Activated CD4-positive, alpha-beta T cell treated with anti-CD3 and anti-CD28 coated beads, Interleukin-2, Interleukin-6, amounts not matched to agents 100 ng/mL and 50 ng/mL, durations not matched to agents 16 hours and 8 hours (primary cell): ENCODE measurements around the gene OLFM2.
A peak's percentile ranks its signal among the peaks of the same experiment; 100 is the strongest.
"Not testable (repeated sequence)": the region's sequence is repeated elsewhere in the genome, so short reads cannot be mapped to it uniquely, and the experiment has no call there.

Experiments
- DNase-seq: peaks from one replicate; pipeline ENCODE4 v3.0.0-alpha.2; 2020

The OLFM2 gene

DNA sequence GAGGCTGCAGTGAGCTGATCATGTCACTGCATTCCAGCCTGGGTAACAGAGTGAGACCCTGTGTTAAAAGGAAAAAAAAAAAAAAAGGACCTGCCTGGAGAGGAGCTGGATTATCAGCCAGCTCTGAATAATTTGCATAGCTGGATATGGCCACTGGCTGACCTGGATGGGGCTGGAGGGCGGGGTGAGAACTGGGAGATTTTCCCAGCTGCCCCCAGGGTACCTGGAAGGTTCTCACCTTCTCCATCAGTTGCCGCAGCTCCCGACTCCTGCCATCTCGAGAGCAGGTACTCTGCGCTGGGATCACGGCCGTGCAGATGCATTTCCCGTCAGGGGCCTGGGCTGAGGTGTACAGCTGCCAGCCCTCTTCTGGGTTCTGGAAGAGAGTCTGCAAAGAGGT is 75.9 kb downstream of the OLFM2 start:
- DNase-seq: no peak

- DNase-seq: no peak
Observed at GRCh38 chr19:9858766-9859165, 77.5 kb downstream of the OLFM2 start.

DNA sequence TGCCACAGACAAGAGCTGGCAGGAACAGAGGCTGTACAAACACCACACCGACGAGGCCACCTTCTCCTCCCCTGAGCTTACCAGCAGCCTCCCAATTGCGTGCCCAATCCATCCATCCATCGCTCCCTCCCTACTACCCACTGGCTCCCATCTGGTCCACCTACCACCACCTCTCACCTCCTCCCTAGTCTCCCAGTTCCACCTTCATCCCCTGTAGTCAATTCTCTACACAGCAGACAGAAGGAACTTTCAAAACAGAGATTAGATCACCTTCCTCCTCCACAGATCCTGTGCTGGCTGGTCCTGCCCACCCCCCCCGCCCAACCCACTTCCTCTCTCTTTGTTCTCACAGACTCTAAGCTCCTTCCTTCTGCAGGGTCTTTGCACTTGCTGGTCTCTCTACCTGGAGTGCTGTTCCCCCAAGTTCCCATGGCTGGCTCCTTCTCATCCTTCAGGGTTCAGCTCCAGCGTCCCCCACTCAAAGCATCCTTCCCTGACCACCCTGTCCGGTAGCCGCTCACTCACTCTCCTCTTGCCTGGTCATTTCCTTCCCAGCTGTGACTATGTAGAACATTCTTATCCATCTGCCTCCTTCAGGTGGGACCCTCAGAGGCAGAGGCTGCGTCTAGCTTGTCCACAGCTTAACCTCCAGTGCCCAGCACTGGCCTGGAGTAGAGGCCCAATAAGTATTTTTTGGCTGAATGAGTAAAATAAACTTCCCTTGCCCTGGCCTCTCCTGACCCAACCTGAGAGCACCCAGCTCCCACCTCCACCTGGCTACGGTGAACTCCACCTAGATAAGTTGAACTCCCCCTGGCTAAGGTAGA is 78.2 kb downstream of the OLFM2 start:
- DNase-seq: peak; percentile 26

- DNase-seq: no peak
Observed at GRCh38 chr19:9857076-9857721, 79.1 kb downstream of the OLFM2 start.

DNA sequence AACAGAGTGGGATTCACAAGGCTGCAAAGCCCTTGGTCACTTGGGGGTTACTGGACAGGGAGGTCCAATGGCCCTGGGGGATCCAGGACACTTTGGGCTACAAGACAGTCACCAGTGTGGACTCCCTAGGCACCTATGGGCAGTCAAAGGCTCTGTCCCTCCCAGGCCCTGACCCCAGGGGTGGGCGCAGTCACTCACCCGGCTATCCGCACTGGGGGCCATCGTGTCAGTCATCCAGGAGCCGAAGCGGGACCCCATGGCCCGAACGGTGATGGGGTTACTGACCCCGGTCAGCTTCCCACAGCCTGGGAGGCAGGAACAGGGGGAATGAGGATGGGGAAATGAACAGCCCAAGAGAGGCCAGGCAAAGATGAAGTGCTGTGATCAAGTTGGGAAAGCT is 79.7 kb downstream of the OLFM2 start:
- DNase-seq: no peak

DNA sequence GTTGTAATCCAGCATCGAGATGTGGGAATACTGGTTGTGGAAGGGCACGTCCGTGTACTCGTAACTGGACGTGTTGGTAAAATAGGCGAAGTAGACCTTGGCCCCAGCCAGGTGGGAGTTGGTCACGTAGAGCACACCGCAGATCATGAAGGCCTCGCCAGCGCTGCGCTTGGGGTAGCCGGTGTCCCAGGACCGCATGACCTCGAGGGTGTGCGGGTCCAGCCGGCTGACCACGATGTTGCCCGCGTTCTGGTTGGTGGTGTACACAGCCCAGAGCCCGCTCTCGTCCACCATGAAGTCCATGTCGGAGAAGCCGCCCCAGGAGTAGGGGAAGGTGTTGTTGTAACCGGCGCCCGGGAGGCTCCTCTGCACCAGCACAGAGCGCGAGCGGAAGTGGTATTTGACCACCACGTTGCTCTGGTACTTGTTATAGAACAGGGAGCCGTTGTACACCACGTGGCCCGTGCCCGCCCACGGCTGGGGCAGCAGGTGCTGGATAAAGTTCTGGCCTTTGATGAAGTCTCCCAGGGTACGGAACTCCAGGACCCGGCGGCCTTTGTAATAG is 82.0 kb downstream of the OLFM2 start:
- DNase-seq: no peak

GRCh38 chr19:9850235-9850959 is 85.9 kb downstream of the OLFM2 start:
- DNase-seq: no peak

- DNase-seq: no peak
Observed at GRCh38 chr19:9849791-9850190, 86.5 kb downstream of the OLFM2 start.

GRCh38 chr19:9848762-9849161 is 87.6 kb downstream of the OLFM2 start:
- DNase-seq: no peak

DNA sequence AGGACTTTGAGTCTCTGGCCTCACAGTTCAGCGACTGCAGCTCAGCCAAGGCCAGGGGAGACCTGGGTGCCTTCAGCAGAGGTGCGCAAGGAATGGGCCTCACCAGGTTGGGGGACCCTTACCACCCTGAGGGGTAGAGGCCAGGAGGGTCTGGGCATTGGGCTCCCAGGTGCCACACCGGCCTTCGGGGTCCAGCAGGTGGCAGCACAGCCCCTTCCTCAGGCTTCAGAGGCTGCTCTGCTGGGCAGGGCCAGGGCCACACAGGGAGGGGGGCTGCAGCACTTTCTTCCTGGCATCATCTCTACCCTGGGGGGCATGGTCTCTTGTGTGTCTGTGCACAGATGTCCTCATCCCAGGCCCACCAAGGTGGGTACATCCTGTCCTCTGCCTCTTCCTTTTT is 88.3 kb downstream of the OLFM2 start:
- DNase-seq: peak; percentile 13

DNA sequence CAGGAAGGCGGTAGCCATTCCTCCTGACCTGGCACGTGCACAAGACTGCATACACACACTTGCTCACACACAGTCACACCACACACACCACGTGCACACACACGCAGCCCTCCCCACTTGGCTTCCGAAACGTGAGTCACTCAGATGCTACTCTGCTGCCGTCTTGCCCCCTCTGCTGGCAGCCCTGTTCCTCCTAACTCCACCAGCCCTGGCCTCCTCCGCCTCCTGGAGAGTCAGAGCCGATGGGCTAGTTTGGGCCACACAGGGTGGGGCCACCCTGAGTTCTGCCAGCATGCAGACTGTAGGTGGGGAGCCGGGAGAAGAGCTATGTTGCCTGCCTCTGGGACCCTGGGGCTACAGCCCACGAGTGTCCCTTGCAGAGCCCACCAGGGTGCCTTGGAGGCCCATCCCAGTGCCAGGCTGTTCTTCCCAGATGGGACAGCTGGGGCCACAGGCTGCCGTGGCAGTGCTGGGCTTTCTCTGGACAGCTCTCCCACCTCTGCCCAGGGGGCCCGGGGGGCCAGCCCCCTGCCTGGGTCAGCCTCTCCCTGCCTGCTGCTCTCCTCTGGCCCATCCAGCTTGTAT is 89.1 kb downstream of the OLFM2 start:
- DNase-seq: peak; percentile 43

- DNase-seq: not testable (repeated sequence)
Observed at GRCh38 chr19:9843626-9844273, 92.6 kb downstream of the OLFM2 start.

- no peak for DNase-seq
Observed at GRCh38 chr19:9842834-9843625, 93.3 kb downstream of the OLFM2 start.

DNA sequence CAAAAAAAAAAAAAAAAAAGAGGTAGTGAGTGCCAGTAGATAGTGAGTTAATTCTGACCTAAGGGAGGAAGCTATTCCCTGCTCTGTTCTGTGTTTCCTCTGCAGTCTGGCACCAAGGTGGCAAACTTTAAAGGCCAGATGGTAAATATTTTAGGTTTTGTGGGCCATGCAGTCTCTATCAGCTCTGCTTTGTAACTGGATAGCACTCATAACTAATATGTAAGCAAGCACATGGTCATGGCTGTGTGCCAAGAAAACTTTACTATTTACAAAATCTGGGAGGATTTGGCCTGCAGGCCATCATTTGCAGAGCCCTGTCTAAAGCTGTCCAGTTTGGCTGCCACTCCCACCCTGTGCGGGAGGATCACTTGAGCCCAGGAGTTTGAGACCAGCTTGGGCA is 96.9 kb downstream of the OLFM2 start:
- DNase-seq: no peak

- DNase-seq: no peak
Observed at GRCh38 chr19:9838324-9838723, 98.0 kb downstream of the OLFM2 start.

DNA sequence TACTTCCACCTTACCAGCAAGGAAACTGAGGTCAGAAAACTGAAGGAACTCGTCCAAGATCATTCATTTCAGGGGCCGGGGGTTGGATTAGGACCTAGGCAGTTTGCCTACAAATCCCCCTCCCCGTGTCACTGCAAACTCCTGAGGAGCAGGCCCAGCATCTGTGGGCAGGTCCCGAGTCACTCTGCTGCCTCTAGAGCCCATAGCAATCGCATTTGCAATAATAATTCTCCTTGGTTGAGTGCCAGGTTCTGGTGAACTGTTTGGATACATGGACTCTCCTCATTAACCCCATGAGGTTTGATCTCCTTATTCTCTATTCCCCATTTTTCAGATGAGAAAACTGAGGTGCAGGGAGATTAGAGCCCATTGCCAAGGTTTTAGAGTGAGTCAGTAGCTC is 100.3 kb downstream of the OLFM2 start:
- no peak for DNase-seq

DNA sequence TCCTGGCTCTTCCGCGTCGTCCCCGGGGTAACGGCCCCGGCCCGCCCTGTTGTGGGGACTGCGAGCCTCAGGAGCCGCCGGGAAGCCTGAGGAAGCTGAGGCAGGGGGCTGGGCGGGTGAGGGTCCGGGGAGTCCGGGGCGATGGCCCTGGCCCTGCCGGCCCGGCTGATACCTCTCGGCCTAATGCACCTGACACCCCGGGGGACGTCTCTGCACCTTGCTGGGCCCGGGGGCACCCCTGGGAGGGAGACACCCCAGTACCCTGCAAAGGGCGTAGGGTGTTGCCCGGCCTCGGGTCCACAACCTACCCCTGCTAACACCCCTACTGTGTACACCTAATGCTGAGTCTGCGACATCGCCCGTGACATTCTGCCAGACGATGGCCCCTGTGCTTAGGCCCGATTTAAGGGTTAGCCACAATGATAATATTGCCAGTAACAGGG is 100.8 kb downstream of the OLFM2 start:
- no peak for DNase-seq

DNA sequence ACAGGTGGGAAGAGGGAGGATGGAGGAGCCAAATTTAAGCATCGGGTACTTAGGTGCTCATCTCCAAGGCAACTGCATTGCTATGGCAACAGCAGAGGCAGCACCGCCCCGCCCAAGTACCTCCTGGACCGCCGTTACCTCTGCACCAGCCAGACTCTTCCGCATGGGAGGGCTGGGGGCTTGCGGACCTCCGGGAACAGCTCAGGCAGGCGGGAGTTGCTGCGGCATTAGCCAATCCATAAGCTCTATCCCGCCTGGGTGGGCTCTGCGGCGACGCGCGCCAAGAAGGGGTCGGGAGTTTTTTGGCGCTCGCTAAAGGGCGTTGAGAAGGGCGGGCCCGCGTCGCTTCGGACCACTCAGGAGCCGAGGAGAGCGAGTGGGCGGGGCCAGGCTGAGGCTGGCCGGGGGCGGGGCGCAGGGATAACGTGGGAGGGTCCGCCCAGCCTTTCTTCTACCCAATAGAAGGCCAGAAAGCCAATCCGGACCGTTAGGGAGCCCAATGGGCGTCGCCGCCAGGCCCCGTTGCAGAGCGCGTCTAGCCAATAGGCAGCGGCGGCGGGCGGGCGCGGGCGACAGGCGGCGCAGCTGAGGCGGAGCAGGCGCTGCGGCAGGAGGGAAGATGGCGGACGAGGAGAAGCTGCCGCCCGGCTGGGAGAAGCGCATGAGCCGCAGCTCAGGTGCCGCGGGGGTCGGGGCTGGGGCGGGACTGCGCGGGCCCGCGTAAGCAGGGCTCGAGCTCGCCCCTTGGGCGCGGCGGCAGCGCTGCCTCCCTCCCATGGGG is 101.4 kb downstream of the OLFM2 start, which contains the start of gene PIN1:
Gene PIN1 (plus strand): TSS at position 593 of the 781 bp plus-strand sequence. CDS start 27 bp downstream, at position 620.
- DNase-seq: peak; percentile 99

DNA sequence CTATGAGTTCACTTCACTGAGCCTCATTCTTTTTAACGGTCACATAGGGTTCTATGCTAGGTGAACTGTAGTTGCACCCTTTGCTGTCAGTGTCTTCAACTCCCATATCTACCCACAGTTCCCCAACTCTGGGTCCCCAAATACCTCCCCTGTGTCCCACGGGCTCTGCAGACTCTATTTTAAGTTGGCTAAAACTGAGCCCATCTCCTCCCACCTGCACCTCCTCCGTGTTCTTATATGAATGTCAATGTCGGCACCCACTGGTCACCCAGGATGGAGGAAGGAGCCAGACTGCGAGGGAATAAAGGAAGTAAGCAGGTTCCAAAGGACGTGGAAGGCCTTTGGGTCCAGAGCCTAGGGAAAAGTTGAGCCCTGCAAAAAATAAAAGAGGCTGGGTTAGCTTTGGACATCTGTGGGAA is 102.0 kb downstream of the OLFM2 start:
- DNase-seq: no peak

- DNase-seq: no peak
Observed at GRCh38 chr19:9828551-9829063, 107.7 kb downstream of the OLFM2 start.
